ENCODE measurements around the gene IFT81. TPM values are rescaled to one million over a fixed set of nuclear protein-coding genes. Genes with fewer than 3 reads are reported as not detected.
A peak's percentile ranks its signal among the peaks of the same experiment; 100 is the strongest.
"Not testable (repeated sequence)": the region's sequence is repeated elsewhere in the genome, so short reads cannot be mapped to it uniquely, and the experiment has no call there.

Gene IFT81
- polyA plus RNA-seq, 1 donor = 12.6 TPM

- Histone ChIP-seq H3K9me3 (ENCODE audit: control insufficient read depth, low read depth, low read length) (no peaks in the 10 kb centered on the region), H3K4me3 (ENCODE audit: low read length) (no peak overlapping the region), H3K4me1 (ENCODE audit: control insufficient read depth, insufficient read depth, low read length) (peaks cover 4% of the 10 kb centered on the region), H3K27ac (ENCODE audit: low read length) (no peak overlapping the region), H3K27me3 (ENCODE audit: control insufficient read depth, insufficient read depth, low read length) (no peaks in the 10 kb centered on the region), H3K36me3 (ENCODE audit: control insufficient read depth, insufficient read depth, low read length) (peaks cover 13% of the 10 kb centered on the region)
- no CpG with 5 or more reads among the region's 1 CpG for WGBS (ENCODE audit: insufficient coverage, low lambda C conversion rate)
- DNase-seq = no peak
Measured at GRCh38 chr12:110200124-110200417, 75.9 kb downstream of the IFT81 start.

DNA sequence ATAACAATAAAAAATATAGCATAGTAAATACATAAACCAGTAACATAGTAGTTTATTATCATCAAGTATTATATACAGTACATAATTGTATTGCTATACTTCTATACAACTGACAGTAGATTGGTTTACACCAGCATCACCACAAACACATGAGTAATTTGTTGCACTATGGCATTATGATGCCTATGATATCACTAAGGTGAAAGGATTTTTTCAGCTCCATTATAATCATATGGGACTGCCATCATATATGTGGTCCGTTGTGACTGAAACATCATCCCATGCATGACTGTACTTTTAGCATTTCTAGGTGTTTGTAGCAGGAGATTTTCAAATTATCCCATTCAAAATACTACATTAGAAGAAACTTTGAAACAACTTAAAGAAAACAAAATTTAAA lies 77.8 kb downstream of the IFT81 start:
- no peak for DNase-seq
- H3K9me3 ChIP-seq (ENCODE audit: control insufficient read depth, low read depth, low read length) = no peaks in the 10 kb centered on the region
- H3K27me3 ChIP-seq (ENCODE audit: control insufficient read depth, insufficient read depth, low read length) = no peaks in the 10 kb centered on the region
- peaks cover 4% of the 10 kb centered on the region for H3K4me1 ChIP-seq (ENCODE audit: control insufficient read depth, insufficient read depth, low read length)
- H3K27ac ChIP-seq (ENCODE audit: low read length) = no peak overlapping the region
- H3K4me3 ChIP-seq (ENCODE audit: low read length) = no peak overlapping the region
- peaks cover 13% of the 10 kb centered on the region for H3K36me3 ChIP-seq (ENCODE audit: control insufficient read depth, insufficient read depth, low read length)
- 100% methylated on average over 1 of the region's 1 CpG for WGBS (ENCODE audit: insufficient coverage, low lambda C conversion rate)

DNA sequence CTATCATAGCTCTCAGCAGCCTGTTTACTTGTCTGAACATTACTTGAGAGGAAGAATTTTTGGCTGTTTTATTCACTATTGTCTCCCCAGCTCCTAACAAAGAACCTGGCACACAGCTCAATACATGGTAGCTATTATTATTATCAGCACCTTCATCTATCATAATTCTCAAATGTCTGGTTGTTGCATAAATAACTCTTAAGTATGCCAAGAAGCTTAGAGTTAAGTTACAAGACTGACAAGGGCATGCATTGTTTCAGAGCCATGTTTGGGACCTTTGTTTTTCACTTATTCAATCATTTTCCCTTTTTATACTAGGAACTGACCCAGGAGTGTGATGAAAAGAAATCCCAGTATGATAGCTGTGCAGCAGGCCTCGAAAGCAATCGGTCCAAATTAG lies 79.4 kb downstream of the IFT81 start:
- no peak for DNase-seq
- H3K4me1 ChIP-seq (ENCODE audit: control insufficient read depth, insufficient read depth, low read length) = peaks cover 4% of the 10 kb centered on the region
- 83% methylated on average over 1 of the region's 2 CpGs for WGBS (ENCODE audit: insufficient coverage, low lambda C conversion rate)
- H3K27me3 ChIP-seq (ENCODE audit: control insufficient read depth, insufficient read depth, low read length) = no peaks in the 10 kb centered on the region
- H3K27ac ChIP-seq (ENCODE audit: low read length) = no peak overlapping the region
- H3K9me3 ChIP-seq (ENCODE audit: control insufficient read depth, low read depth, low read length) = no peaks in the 10 kb centered on the region
- H3K4me3 ChIP-seq (ENCODE audit: low read length) = no peak overlapping the region
- H3K36me3 ChIP-seq (ENCODE audit: control insufficient read depth, insufficient read depth, low read length) = peaks cover 13% of the 10 kb centered on the region

DNA sequence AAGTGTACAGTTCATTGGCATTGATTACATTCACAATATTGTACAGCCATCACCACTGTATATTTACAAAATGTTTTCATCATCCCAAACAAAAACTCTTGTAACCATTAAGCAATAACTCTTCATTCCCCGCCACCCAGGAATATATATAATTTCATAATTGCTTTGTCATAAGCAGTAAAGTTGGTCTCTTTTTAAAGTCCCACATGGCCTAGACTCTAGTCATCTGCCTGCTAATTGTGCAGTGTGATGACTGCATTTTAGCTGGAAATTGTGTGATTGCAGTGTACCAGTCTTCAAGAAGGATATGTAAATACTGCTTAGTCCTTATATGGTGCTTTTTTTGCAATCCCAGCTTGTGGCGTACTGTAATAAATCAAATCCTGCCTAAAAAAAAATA lies 81.8 kb downstream of the IFT81 start:
- no peaks in the 10 kb centered on the region for H3K9me3 ChIP-seq (ENCODE audit: control insufficient read depth, low read depth, low read length)
- peaks cover 13% of the 10 kb centered on the region for H3K36me3 ChIP-seq (ENCODE audit: control insufficient read depth, insufficient read depth, low read length)
- H3K27ac ChIP-seq (ENCODE audit: low read length) = no peak overlapping the region
- H3K27me3 ChIP-seq (ENCODE audit: control insufficient read depth, insufficient read depth, low read length) = no peaks in the 10 kb centered on the region
- DNase-seq = no peak
- H3K4me3 ChIP-seq (ENCODE audit: low read length) = no peak overlapping the region
- no CpG with 5 or more reads among the region's 2 CpGs for WGBS (ENCODE audit: insufficient coverage, low lambda C conversion rate)
- H3K4me1 ChIP-seq (ENCODE audit: control insufficient read depth, insufficient read depth, low read length) = peaks cover 2% of the 10 kb centered on the region

DNA sequence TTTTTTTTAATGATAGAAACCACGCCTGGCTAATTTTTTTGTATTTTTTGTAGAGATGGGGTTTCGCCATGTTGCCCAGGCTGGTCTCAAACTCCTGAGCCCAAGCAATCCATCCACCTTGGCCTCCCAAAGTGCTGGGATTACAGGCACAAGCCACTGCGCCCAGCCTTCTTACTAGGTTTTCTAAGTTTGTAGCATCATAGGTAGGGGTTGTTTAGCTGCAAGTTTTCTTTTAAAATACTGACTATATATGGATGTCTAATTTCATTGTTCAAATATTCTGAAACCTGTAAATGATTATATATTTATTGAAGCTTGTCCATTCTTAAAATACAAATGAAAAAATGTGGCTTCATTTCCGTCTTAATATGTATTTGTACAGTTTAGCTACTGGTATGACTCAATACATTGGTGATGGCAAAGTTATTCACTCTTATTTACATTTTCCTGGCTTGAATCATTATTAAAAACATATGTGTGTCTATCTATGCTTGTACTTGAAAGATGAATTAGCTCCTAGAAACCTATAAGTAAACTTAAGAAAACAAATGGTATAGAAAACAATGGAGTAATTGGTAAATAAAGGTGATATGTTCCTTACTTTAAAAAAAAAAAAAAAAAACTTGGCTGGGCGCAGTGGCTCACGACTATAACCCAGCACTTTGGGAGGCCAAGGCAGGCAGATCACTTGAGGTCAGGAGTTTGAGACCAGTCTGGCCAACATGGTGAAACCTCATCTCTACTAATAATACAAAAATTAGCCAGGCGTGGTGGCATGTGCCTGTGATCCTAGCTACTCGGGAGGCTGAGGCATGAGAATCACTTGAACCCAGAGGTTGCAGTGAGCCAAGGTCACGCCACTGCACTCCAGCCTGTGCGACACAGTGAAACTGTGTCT lies 87.7 kb downstream of the IFT81 start:
- H3K36me3 ChIP-seq (ENCODE audit: control insufficient read depth, insufficient read depth, low read length) = not testable (repeated sequence)
- no CpG with 5 or more reads among the region's 10 CpGs for WGBS (ENCODE audit: insufficient coverage, low lambda C conversion rate)

DNA sequence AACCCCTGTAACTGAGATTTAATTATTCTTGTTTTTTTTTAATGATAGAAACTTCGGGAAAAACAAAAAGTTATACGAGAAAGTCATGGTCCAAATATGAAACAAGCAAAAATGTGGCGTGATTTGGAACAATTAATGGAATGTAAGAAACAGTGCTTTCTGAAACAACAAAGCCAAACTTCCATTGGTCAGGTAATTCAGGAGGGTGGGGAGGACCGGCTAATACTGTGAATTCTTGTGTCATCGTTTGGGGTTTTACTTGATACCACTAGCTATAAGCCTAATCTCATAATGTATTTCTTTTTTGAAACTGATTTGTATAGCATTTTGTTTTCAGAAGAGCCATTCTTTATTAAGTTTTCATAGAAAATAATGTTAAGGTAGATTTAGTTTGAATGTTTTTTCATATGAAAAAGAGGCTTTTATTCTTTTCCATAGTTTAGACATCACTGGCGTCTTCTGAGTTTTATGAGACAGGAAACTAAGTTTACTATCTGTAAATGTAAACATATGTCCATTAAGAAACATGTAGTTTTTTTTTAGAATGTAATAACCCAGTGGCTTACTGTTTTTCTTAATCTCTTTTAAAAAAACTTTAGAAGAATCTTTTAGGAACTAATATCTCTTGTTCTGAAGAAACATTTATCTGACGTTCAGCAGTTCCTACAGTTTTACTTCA lies 94.0 kb downstream of the IFT81 start:
- Histone ChIP-seq H3K9me3 (ENCODE audit: control insufficient read depth, low read depth, low read length) (no peaks in the 10 kb centered on the region), H3K4me1 (ENCODE audit: control insufficient read depth, insufficient read depth, low read length) (no peaks in the 10 kb centered on the region), H3K4me3 (ENCODE audit: low read length) (no peak overlapping the region), H3K36me3 (ENCODE audit: control insufficient read depth, insufficient read depth, low read length) (peaks cover 4% of the 10 kb centered on the region), H3K27ac (ENCODE audit: low read length) (no peak overlapping the region), H3K27me3 (ENCODE audit: control insufficient read depth, insufficient read depth, low read length) (no peaks in the 10 kb centered on the region)
- DNase-seq = no peak
- 100% methylated on average over 5 of the region's 7 CpGs for WGBS (ENCODE audit: insufficient coverage, low lambda C conversion rate)

More for the DNA sequence above, 87.7 kb downstream of the IFT81 start:
- H3K9me3 ChIP-seq (ENCODE audit: control insufficient read depth, low read depth, low read length); H3K27ac ChIP-seq (ENCODE audit: low read length); H3K4me1 ChIP-seq (ENCODE audit: control insufficient read depth, insufficient read depth, low read length); H3K27me3 ChIP-seq (ENCODE audit: control insufficient read depth, insufficient read depth, low read length); H3K4me3 ChIP-seq (ENCODE audit: low read length); DNase-seq: not testable (repeated sequence)

DNA sequence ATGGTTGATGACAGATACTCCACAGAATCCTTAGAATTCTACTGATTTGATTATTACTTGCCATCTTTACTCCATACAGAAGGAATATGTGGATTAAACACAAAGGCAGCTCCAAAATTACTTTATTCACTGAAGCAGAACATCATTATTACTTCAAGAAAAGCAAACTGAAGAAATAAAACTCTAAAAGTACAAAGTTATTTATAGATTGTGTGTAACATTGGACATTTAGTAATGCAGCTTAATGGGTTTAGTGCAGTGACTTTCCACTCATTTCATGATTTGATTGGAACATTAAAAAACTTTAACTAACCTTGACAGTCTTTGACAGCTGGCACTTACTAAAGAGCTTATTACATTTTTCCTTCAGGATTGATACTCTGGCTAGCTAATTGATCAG lies 97.9 kb downstream of the IFT81 start:
- Histone ChIP-seq H3K27ac (ENCODE audit: low read length) (no peak overlapping the region), H3K4me3 (ENCODE audit: low read length) (no peak overlapping the region), H3K27me3 (ENCODE audit: control insufficient read depth, insufficient read depth, low read length) (no peaks in the 10 kb centered on the region), H3K4me1 (ENCODE audit: control insufficient read depth, insufficient read depth, low read length) (no peaks in the 10 kb centered on the region), H3K36me3 (ENCODE audit: control insufficient read depth, insufficient read depth, low read length) (peaks cover 4% of the 10 kb centered on the region), H3K9me3 (ENCODE audit: control insufficient read depth, low read depth, low read length) (no peaks in the 10 kb centered on the region)
- DNase-seq = no peak

DNA sequence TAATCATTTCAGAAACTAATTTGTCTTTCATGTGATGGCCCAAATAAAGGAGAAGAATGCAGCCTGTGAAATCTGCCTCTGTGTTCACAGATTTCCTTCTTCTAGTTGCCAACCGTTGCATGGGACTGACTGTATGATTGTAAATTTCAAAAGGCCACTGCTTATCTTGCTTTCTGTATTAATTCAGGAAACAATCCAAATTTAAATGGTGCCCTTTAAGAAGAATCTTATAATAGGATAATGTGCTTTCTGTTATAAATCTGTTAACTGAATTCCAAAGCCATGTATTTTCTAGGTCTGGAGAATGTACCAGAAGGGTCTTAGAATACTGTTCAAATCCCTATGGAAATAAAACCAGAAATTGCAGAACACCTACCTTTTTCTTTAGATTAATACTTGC lies 98.3 kb downstream of the IFT81 start:
- no CpG with 5 or more reads among the region's 1 CpG for WGBS (ENCODE audit: insufficient coverage, low lambda C conversion rate)
- DNase-seq = no peak
- Histone ChIP-seq H3K27me3 (ENCODE audit: control insufficient read depth, insufficient read depth, low read length) (no peaks in the 10 kb centered on the region), H3K4me3 (ENCODE audit: low read length) (no peak overlapping the region), H3K9me3 (ENCODE audit: control insufficient read depth, low read depth, low read length) (no peaks in the 10 kb centered on the region), H3K4me1 (ENCODE audit: control insufficient read depth, insufficient read depth, low read length) (no peaks in the 10 kb centered on the region), H3K36me3 (ENCODE audit: control insufficient read depth, insufficient read depth, low read length) (peaks cover 4% of the 10 kb centered on the region), H3K27ac (ENCODE audit: low read length) (no peak overlapping the region)

DNA sequence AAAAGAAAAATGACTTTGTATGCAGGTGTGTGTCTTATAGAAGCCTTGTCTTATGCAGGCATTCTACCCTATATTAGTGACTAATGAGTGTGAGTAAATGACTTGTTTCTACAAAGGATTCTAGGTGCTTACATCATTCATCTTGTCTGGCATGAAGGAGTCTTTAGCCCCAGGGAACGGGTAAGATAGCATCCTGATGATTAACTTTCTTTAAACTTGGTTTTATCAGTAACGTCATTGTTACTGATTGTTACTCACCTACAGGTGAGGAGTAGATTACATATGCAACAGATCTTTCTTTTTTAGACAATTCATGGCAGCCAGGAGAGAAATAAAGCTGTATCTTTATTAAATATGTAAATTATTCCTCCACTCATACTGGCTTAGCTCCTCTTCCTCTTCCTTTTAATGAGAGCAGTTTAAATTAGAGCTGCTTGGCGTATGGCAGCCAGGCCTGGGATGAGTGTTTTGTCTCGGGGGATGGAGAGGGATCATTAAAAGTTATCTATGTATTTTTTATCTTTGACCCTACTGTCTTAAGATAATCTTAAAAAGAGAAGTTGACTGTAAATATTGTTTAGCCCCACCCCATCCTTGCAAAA lies 99.7 kb downstream of the IFT81 start:
- Histone ChIP-seq H3K9me3 (ENCODE audit: control insufficient read depth, low read depth, low read length) (no peaks in the 10 kb centered on the region), H3K4me3 (ENCODE audit: low read length) (no peak overlapping the region), H3K36me3 (ENCODE audit: control insufficient read depth, insufficient read depth, low read length) (peaks cover 4% of the 10 kb centered on the region), H3K27ac (ENCODE audit: low read length) (peak overlapping the region; percentile 5), H3K4me1 (ENCODE audit: control insufficient read depth, insufficient read depth, low read length) (no peaks in the 10 kb centered on the region), H3K27me3 (ENCODE audit: control insufficient read depth, insufficient read depth, low read length) (no peaks in the 10 kb centered on the region)
- 48% methylated on average over 2 of the region's 4 CpGs for WGBS (ENCODE audit: insufficient coverage, low lambda C conversion rate)
- no peak for DNase-seq

GRCh38 chr12:110224379-110225304 lies 100.5 kb downstream of the IFT81 start:
- no peaks in the 10 kb centered on the region for H3K4me1 ChIP-seq (ENCODE audit: control insufficient read depth, insufficient read depth, low read length)

More at GRCh38 chr12:110224379-110225304, 100.5 kb downstream of the IFT81 start:
- Histone ChIP-seq H3K4me3 (ENCODE audit: low read length) (no peak overlapping the region), H3K36me3 (ENCODE audit: control insufficient read depth, insufficient read depth, low read length) (peaks cover 4% of the 10 kb centered on the region), H3K27ac (ENCODE audit: low read length) (no peak overlapping the region), H3K9me3 (ENCODE audit: control insufficient read depth, low read depth, low read length) (no peaks in the 10 kb centered on the region), H3K27me3 (ENCODE audit: control insufficient read depth, insufficient read depth, low read length) (no peaks in the 10 kb centered on the region)
- DNase-seq = peak in 1 of 2 donors; percentile 44
- 67% methylated on average over 1 of the region's 10 CpGs for WGBS (ENCODE audit: insufficient coverage, low lambda C conversion rate)
